Ishikawa (cell line): ENCODE data around the gene CORO7.

Experiments used
- CEBPB ChIP-seq: IDR thresholded peaks from 2 replicates; pipeline ENCODE4 v1.6.1; 2012
- CREB1 ChIP-seq: IDR thresholded peaks from 2 replicates; pipeline ENCODE4 v1.6.1; 2012; ENCODE audit warnings: low read depth
- EGR1 ChIP-seq: IDR thresholded peaks from 2 replicates; pipeline ENCODE4 v1.6.1; 2012
- EP300 ChIP-seq: IDR thresholded peaks from 2 replicates; pipeline ENCODE4 v1.6.1; 2012; ENCODE audit warnings: borderline replicate concordance
- FOXM1 ChIP-seq: IDR thresholded peaks from 2 replicates; pipeline ENCODE4 v1.6.1; 2012; ENCODE audit warnings: low read depth, borderline replicate concordance
- MAX ChIP-seq: IDR thresholded peaks from 2 replicates; pipeline ENCODE4 v1.6.1; 2012
- NFIC ChIP-seq: IDR thresholded peaks from 2 replicates; pipeline ENCODE4 v1.6.1; 2012
- RAD21 ChIP-seq: IDR thresholded peaks from 2 replicates; pipeline ENCODE4 v1.6.1; 2012; ENCODE audit warnings: low read depth
- REST ChIP-seq: IDR thresholded peaks from 2 replicates; pipeline ENCODE4 v1.6.1; 2012; ENCODE audit warnings: low read depth, mild to moderate bottlenecking
- TAF1 ChIP-seq: IDR thresholded peaks from 2 replicates; pipeline ENCODE4 v1.6.1; 2012; ENCODE audit warnings: low read depth, mild to moderate bottlenecking
- TCF12 ChIP-seq: IDR thresholded peaks from 2 replicates; pipeline ENCODE4 v1.6.1; 2012; ENCODE audit warnings: low read depth
- TEAD4 ChIP-seq: IDR thresholded peaks from 2 replicates; pipeline ENCODE4 v1.6.1; 2012
- USF1 ChIP-seq: IDR thresholded peaks from 2 replicates; pipeline ENCODE4 v1.6.1; 2012
- YY1 ChIP-seq: IDR thresholded peaks from 2 replicates; pipeline ENCODE4 v1.6.1; 2012; ENCODE audit warnings: low read depth
- ZBTB7A ChIP-seq: IDR thresholded peaks from 2 replicates; pipeline ENCODE4 v1.6.1; 2012; ENCODE audit warnings: low read depth

Gene CORO7

GRCh38 chr16:4325253-4325758 lies 91.1 kb downstream of the CORO7 start:
- TF ChIP-seq TAF1 (no peak), TEAD4 (no peak), CREB1 (no peak), REST (no peak), YY1 (no peak), EGR1 (no peak), ZBTB7A (no peak), TCF12 (no peak), NFIC (no peak), RAD21 (no peak), CEBPB (no peak), USF1 (no peak), MAX (no peak)

GRCh38 chr16:4324492-4325252 lies 91.7 kb downstream of the CORO7 start:
- TF ChIP-seq CREB1: no peak
- no peak for TF ChIP-seq FOXM1
- no peak for TF ChIP-seq ZBTB7A
- TF ChIP-seq TCF12: no peak

- TF ChIP-seq CEBPB: no peak
- no peak for TF ChIP-seq TAF1
- TF ChIP-seq TCF12: no peak
- TF ChIP-seq RAD21: no peak
- TF ChIP-seq REST: no peak
- TF ChIP-seq CREB1: no peak
- no peak for TF ChIP-seq EGR1
- TF ChIP-seq EP300: no peak
- no peak for TF ChIP-seq USF1
- no peak for TF ChIP-seq NFIC
- no peak for TF ChIP-seq TEAD4
Measured at GRCh38 chr16:4323845-4324488, 92.4 kb downstream of the CORO7 start.

GRCh38 chr16:4323071-4323844 lies 93.1 kb downstream of the CORO7 start:
- TF ChIP-seq USF1 (no peak), TCF12 (peak; percentile 87), CREB1 (no peak), REST (no peak), MAX (peak; percentile 33; the same call in 1 of the 2 replicates), TAF1 (peak; percentile 55), CEBPB (peak; percentile 39; the same call in 1 of the 2 replicates), NFIC (peak; percentile 86), EGR1 (0 out of 2 replicates have a peak, but pooled peaks have one; percentile 23), TEAD4 (peak; percentile 97), FOXM1 (no peak; the same call in 1 of the 2 replicates), EP300 (peak; percentile 87), ZBTB7A (peak; percentile 83; the same call in 1 of the 2 replicates), RAD21 (no peak)
